Stimulated activated effector memory CD8-positive, alpha-beta T cell treated with anti-CD3 and anti-CD28 coated beads, Interleukin-12 subunit alpha, Interleukin-12 subunit beta, amount 100 ng/mL, for 72 hours (primary cell): ENCODE measurements around the gene FGD3.

Experiments used
- ATAC-seq: fragments of 150-1000 bp; cut with Tn5 transposase; 2 replicates; pipeline ENCODE4 v1.10.0; 2021
- DNase-seq, 2 donors: peaks; one replicate each; pipeline ENCODE4 v3.0.0; 2021 to 2022; ENCODE audit warnings: low spot score in 2 of 2
- H3K27ac Mint-ChIP-seq: one replicate; pipeline ENCODE4 v1.8.0; 2022; ENCODE audit warnings: mild to moderate bottlenecking, mixed read lengths
- H3K36me3 Mint-ChIP-seq: one replicate; pipeline ENCODE4 v1.8.0; 2022; ENCODE audit warnings: mild to moderate bottlenecking, mixed read lengths
- H3K4me1 Mint-ChIP-seq: one replicate; pipeline ENCODE4 v1.8.0; 2022; ENCODE audit warnings: mixed read lengths
- H3K4me3 Mint-ChIP-seq: one replicate; pipeline ENCODE4 v1.8.0; 2022; ENCODE audit warnings: mild to moderate bottlenecking, mixed read lengths
- H3K9me3 Mint-ChIP-seq: one replicate; pipeline ENCODE4 v1.8.0; 2022; ENCODE audit warnings: mixed read lengths

The FGD3 gene

GRCh38 chr9:93022066-93022465 is 74.7 kb downstream of the FGD3 start:
- peaks cover 87% of the 10 kb centered on the region for H3K36me3 Mint-ChIP-seq
- no peak for DNase-seq
- peaks cover 28% of the 10 kb centered on the region for H3K4me1 Mint-ChIP-seq
- ATAC-seq = no peak
- no peaks in the 10 kb centered on the region for H3K9me3 Mint-ChIP-seq
- H3K4me3 Mint-ChIP-seq = no peak overlapping the region
- H3K27ac Mint-ChIP-seq = peak overlapping the region; percentile 84

GRCh38 chr9:93022721-93023520 is 75.6 kb downstream of the FGD3 start:
- Mint-ChIP-seq H3K9me3 (no peaks in the 10 kb centered on the region), H3K36me3 (peaks cover 87% of the 10 kb centered on the region), H3K27ac (peak overlapping the region; percentile 94), H3K4me1 (peaks cover 37% of the 10 kb centered on the region), H3K4me3 (no peak overlapping the region)
- DNase-seq = no peak
- ATAC-seq = no peak

- ATAC-seq = no peak
- Mint-ChIP-seq H3K4me1 (peaks cover 42% of the 10 kb centered on the region), H3K4me3 (no peak overlapping the region), H3K27ac (peak overlapping the region; percentile 94), H3K9me3 (no peaks in the 10 kb centered on the region), H3K36me3 (peaks cover 87% of the 10 kb centered on the region)
- DNase-seq = no peak
Measured at GRCh38 chr9:93023521-93023815, 76.1 kb downstream of the FGD3 start.

- no peaks in the 10 kb centered on the region for H3K9me3 Mint-ChIP-seq
- ATAC-seq (no peak), DNase-seq (no peak)
- peaks cover 40% of the 10 kb centered on the region for H3K4me1 Mint-ChIP-seq
- peak overlapping the region; percentile 94 for H3K27ac Mint-ChIP-seq
- H3K4me3 Mint-ChIP-seq = no peak overlapping the region
- H3K36me3 Mint-ChIP-seq = peaks cover 85% of the 10 kb centered on the region
Measured at GRCh38 chr9:93024646-93024910, 77.3 kb downstream of the FGD3 start.

GRCh38 chr9:93024986-93025630 is 77.8 kb downstream of the FGD3 start:
- no peak overlapping the region for H3K4me3 Mint-ChIP-seq
- ATAC-seq = peak; percentile 36
- H3K9me3 Mint-ChIP-seq = no peaks in the 10 kb centered on the region
- H3K27ac Mint-ChIP-seq = peak overlapping the region; percentile 94
- peaks cover 87% of the 10 kb centered on the region for H3K36me3 Mint-ChIP-seq
- peaks cover 39% of the 10 kb centered on the region for H3K4me1 Mint-ChIP-seq
- DNase-seq = no peak

GRCh38 chr9:93025736-93026135 is 78.4 kb downstream of the FGD3 start:
- ATAC-seq (no peak), DNase-seq (no peak)
- H3K4me1 Mint-ChIP-seq = peaks cover 42% of the 10 kb centered on the region
- H3K9me3 Mint-ChIP-seq = no peaks in the 10 kb centered on the region
- no peak overlapping the region for H3K4me3 Mint-ChIP-seq
- H3K36me3 Mint-ChIP-seq = peaks cover 87% of the 10 kb centered on the region
- peak overlapping the region; percentile 94 for H3K27ac Mint-ChIP-seq

- H3K9me3 Mint-ChIP-seq = no peaks in the 10 kb centered on the region
- DNase-seq (no peak), ATAC-seq (no peak)
- H3K27ac Mint-ChIP-seq = peak overlapping the region; percentile 94
- no peak overlapping the region for H3K4me3 Mint-ChIP-seq
- H3K36me3 Mint-ChIP-seq = peaks cover 89% of the 10 kb centered on the region
- peaks cover 45% of the 10 kb centered on the region for H3K4me1 Mint-ChIP-seq
Measured at GRCh38 chr9:93026640-93027039, 79.3 kb downstream of the FGD3 start.

- no peak for ATAC-seq
- H3K4me3 Mint-ChIP-seq = peak overlapping the region; percentile 42
- peaks cover 45% of the 10 kb centered on the region for H3K4me1 Mint-ChIP-seq
- peaks cover 89% of the 10 kb centered on the region for H3K36me3 Mint-ChIP-seq
- DNase-seq = no peak
- no peaks in the 10 kb centered on the region for H3K9me3 Mint-ChIP-seq
- H3K27ac Mint-ChIP-seq = peak overlapping the region; percentile 94
Measured at GRCh38 chr9:93027750-93028149, 80.4 kb downstream of the FGD3 start.

GRCh38 chr9:93028448-93029006 is 81.2 kb downstream of the FGD3 start:
- H3K4me3 Mint-ChIP-seq = peak overlapping the region; percentile 42
- ATAC-seq (peak; percentile 70), DNase-seq (peak; percentile 21 to 67)
- H3K4me1 Mint-ChIP-seq = peaks cover 49% of the 10 kb centered on the region
- peak overlapping the region; percentile 94 for H3K27ac Mint-ChIP-seq
- peaks cover 89% of the 10 kb centered on the region for H3K36me3 Mint-ChIP-seq
- H3K9me3 Mint-ChIP-seq = no peaks in the 10 kb centered on the region

GRCh38 chr9:93030642-93031628 is 83.6 kb downstream of the FGD3 start:
- Mint-ChIP-seq H3K27ac (peak overlapping the region; percentile 10), H3K4me3 (no peak overlapping the region)

GRCh38 chr9:93031629-93032430 is 84.5 kb downstream of the FGD3 start:
- Mint-ChIP-seq H3K4me1 (peaks cover 44% of the 10 kb centered on the region), H3K9me3 (no peaks in the 10 kb centered on the region), H3K4me3 (no peak overlapping the region), H3K27ac (peak overlapping the region; percentile 10), H3K36me3 (peaks cover 92% of the 10 kb centered on the region)
- ATAC-seq (no peak), DNase-seq (no peak)

More at GRCh38 chr9:93030642-93031628, 83.6 kb downstream of the FGD3 start:
- no peaks in the 10 kb centered on the region for H3K9me3 Mint-ChIP-seq
- DNase-seq (no peak), ATAC-seq (no peak)
- H3K4me1 Mint-ChIP-seq = peaks cover 40% of the 10 kb centered on the region
- peaks cover 93% of the 10 kb centered on the region for H3K36me3 Mint-ChIP-seq

- Mint-ChIP-seq H3K36me3 (peaks cover 92% of the 10 kb centered on the region), H3K4me1 (peaks cover 44% of the 10 kb centered on the region)
Measured at GRCh38 chr9:93032545-93032944, 85.2 kb downstream of the FGD3 start.

GRCh38 chr9:93033531-93033930 is 86.2 kb downstream of the FGD3 start:
- H3K27ac Mint-ChIP-seq = peak overlapping the region; percentile 85
- peaks cover 92% of the 10 kb centered on the region for H3K36me3 Mint-ChIP-seq
- DNase-seq (no peak), ATAC-seq (no peak)
- H3K4me1 Mint-ChIP-seq = peaks cover 41% of the 10 kb centered on the region
- H3K4me3 Mint-ChIP-seq = no peak overlapping the region
- H3K9me3 Mint-ChIP-seq = no peaks in the 10 kb centered on the region

More at GRCh38 chr9:93032545-93032944, 85.2 kb downstream of the FGD3 start:
- ATAC-seq = no peak
- no peak for DNase-seq
- Mint-ChIP-seq H3K27ac (peak overlapping the region; percentile 10), H3K4me3 (no peak overlapping the region), H3K9me3 (no peaks in the 10 kb centered on the region)

- ATAC-seq = no peak
- Mint-ChIP-seq H3K4me3 (no peak overlapping the region), H3K9me3 (no peaks in the 10 kb centered on the region), H3K27ac (peak overlapping the region; percentile 84), H3K4me1 (peaks cover 46% of the 10 kb centered on the region), H3K36me3 (peaks cover 86% of the 10 kb centered on the region)
- DNase-seq = no peak
Measured at GRCh38 chr9:93035106-93035660, 87.9 kb downstream of the FGD3 start.
